ENCODE data around the gene PAIP2B. TPM values are rescaled to one million over a fixed set of nuclear protein-coding genes. Genes with fewer than 3 reads are reported as not detected.

PAIP2B gene
- total and polyA plus RNA-seq, 2 experiments from 2014 or later: 8.0 to 15.1 TPM

- no peak overlapping the region for H3K27ac ChIP-seq
- no peak for DNase-seq (ENCODE audit: low read depth in 1 of 2, low spot score in 1 of 2)
- H3K27me3 ChIP-seq: peaks cover 23% of the 10 kb centered on the region
- H3K9me3 ChIP-seq (ENCODE audit: low read depth): no peaks in the 10 kb centered on the region
- H3K36me3 ChIP-seq: no peaks in the 10 kb centered on the region
- TF ChIP-seq CTCF (IDR thresholded peaks at IDR 0.05; ENCODE audit: low read depth, low read length): no peak
- no peak overlapping the region for H3K4me3 ChIP-seq
- peaks cover 6% of the 10 kb centered on the region for H3K4me1 ChIP-seq (ENCODE audit: low read depth)
These were observed 29.5 kb upstream of the PAIP2B start for GRCh38 chr2:71256421-71256820.

GRCh38 chr2:71254776-71255175 lies 27.9 kb upstream of the PAIP2B start:
- H3K4me1 ChIP-seq (ENCODE audit: low read depth): peaks cover 6% of the 10 kb centered on the region
- no peaks in the 10 kb centered on the region for H3K36me3 ChIP-seq
- DNase-seq (ENCODE audit: low read depth in 1 of 2, low spot score in 1 of 2): no peak
- peaks cover 22% of the 10 kb centered on the region for H3K27me3 ChIP-seq
- no peak overlapping the region for H3K27ac ChIP-seq
- no peaks in the 10 kb centered on the region for H3K9me3 ChIP-seq (ENCODE audit: low read depth)
- H3K4me3 ChIP-seq: no peak overlapping the region
- no peak for TF ChIP-seq CTCF (IDR thresholded peaks at IDR 0.05; ENCODE audit: low read depth, low read length)

- Histone ChIP-seq H3K36me3 (no peaks in the 10 kb centered on the region), H3K4me1 (ENCODE audit: low read depth) (peaks cover 6% of the 10 kb centered on the region), H3K27ac (no peak overlapping the region), H3K9me3 (ENCODE audit: low read depth) (no peaks in the 10 kb centered on the region), H3K4me3 (no peak overlapping the region), H3K27me3 (peaks cover 15% of the 10 kb centered on the region)
- no peak for DNase-seq (ENCODE audit: low read depth in 1 of 2, low spot score in 1 of 2)
- TF ChIP-seq CTCF (IDR thresholded peaks at IDR 0.05; ENCODE audit: low read depth, low read length): no peak
These were observed 27.2 kb upstream of the PAIP2B start for GRCh38 chr2:71254078-71254477.

GRCh38 chr2:71253476-71253875 lies 26.6 kb upstream of the PAIP2B start:
- Histone ChIP-seq H3K27ac (no peak overlapping the region), H3K27me3 (peaks cover 9% of the 10 kb centered on the region), H3K4me3 (no peak overlapping the region), H3K9me3 (ENCODE audit: low read depth) (no peaks in the 10 kb centered on the region), H3K4me1 (ENCODE audit: low read depth) (peaks cover 6% of the 10 kb centered on the region), H3K36me3 (no peaks in the 10 kb centered on the region)
- TF ChIP-seq CTCF (IDR thresholded peaks at IDR 0.05; ENCODE audit: low read depth, low read length): no peak
- no peak for DNase-seq (ENCODE audit: low read depth in 1 of 2, low spot score in 1 of 2)

GRCh38 chr2:71252862-71253261 lies 26.0 kb upstream of the PAIP2B start:
- no peak for DNase-seq (ENCODE audit: low read depth in 1 of 2, low spot score in 1 of 2)
- Histone ChIP-seq H3K27me3 (peaks cover 5% of the 10 kb centered on the region), H3K27ac (no peak overlapping the region), H3K36me3 (no peaks in the 10 kb centered on the region), H3K4me1 (ENCODE audit: low read depth) (peaks cover 6% of the 10 kb centered on the region), H3K4me3 (no peak overlapping the region), H3K9me3 (ENCODE audit: low read depth) (no peaks in the 10 kb centered on the region)
- no peak for TF ChIP-seq CTCF (IDR thresholded peaks at IDR 0.05; ENCODE audit: low read depth, low read length)

- no peak for TF ChIP-seq CTCF (IDR thresholded peaks at IDR 0.05; ENCODE audit: low read depth, low read length)
- H3K4me1 ChIP-seq (ENCODE audit: low read depth): peaks cover 6% of the 10 kb centered on the region
- H3K9me3 ChIP-seq (ENCODE audit: low read depth): no peaks in the 10 kb centered on the region
- no peaks in the 10 kb centered on the region for H3K27me3 ChIP-seq
- H3K4me3 ChIP-seq: no peak overlapping the region
- no peak for DNase-seq (ENCODE audit: low read depth in 1 of 2, low spot score in 1 of 2)
- H3K36me3 ChIP-seq: no peaks in the 10 kb centered on the region
- H3K27ac ChIP-seq: no peak overlapping the region
These were observed 24.0 kb upstream of the PAIP2B start for GRCh38 chr2:71250935-71251334.
